Measurements from ENCODE around the gene CPNE8.
A peak's percentile ranks its signal among the peaks of the same experiment; 100 is the strongest.
"Not testable (repeated sequence)": the region's sequence is repeated elsewhere in the genome, so short reads cannot be mapped to it uniquely, and the experiment has no call there.

CPNE8 gene

GRCh38 chr12:38823314-38823713 is 82.1 kb downstream of the CPNE8 start:
- no peak for DNase-seq

- no peak for DNase-seq
Observed at GRCh38 chr12:38817942-38818341, 87.4 kb downstream of the CPNE8 start.

GRCh38 chr12:38813923-38814322 is 91.5 kb downstream of the CPNE8 start:
- DNase-seq: no peak

- DNase-seq: no peak
Observed at GRCh38 chr12:38811814-38812356, 93.5 kb downstream of the CPNE8 start.

GRCh38 chr12:38809832-38810231 is 95.6 kb downstream of the CPNE8 start:
- DNase-seq: peak in 1 of 2 donors; percentile 35

- no peak for DNase-seq
Observed at GRCh38 chr12:38788106-38788505, 117.3 kb downstream of the CPNE8 start.

- DNase-seq: peak in 1 of 2 donors; percentile 18
Observed at GRCh38 chr12:38785381-38785780, 120.0 kb downstream of the CPNE8 start.

GRCh38 chr12:38783304-38783703 is 122.1 kb downstream of the CPNE8 start:
- DNase-seq: no peak

GRCh38 chr12:38782359-38782758 is 123.0 kb downstream of the CPNE8 start:
- peak; percentile 13 to 28 for DNase-seq

GRCh38 chr12:38776647-38777046 is 128.7 kb downstream of the CPNE8 start:
- DNase-seq: peak; percentile 49 to 54

- peak in 1 of 2 donors; percentile 42 for DNase-seq
Observed at GRCh38 chr12:38775457-38775856, 129.9 kb downstream of the CPNE8 start.

GRCh38 chr12:38772437-38772836 is 133.0 kb downstream of the CPNE8 start:
- DNase-seq: peak; percentile 28 to 30

GRCh38 chr12:38771871-38772270 is 133.5 kb downstream of the CPNE8 start:
- peak; percentile 21 to 27 for DNase-seq

- peak in 1 of 2 donors; percentile 24 for DNase-seq
Observed at GRCh38 chr12:38761636-38762342, 143.6 kb downstream of the CPNE8 start.

GRCh38 chr12:38761111-38761510 is 144.3 kb downstream of the CPNE8 start:
- DNase-seq: no peak

- DNase-seq: peak in 1 of 2 donors; percentile 7
Observed at GRCh38 chr12:38759621-38760020, 145.8 kb downstream of the CPNE8 start.

GRCh38 chr12:38746744-38747143 is 158.6 kb downstream of the CPNE8 start:
- no peak for DNase-seq

- no peak for DNase-seq
Observed at GRCh38 chr12:38745601-38746000, 159.8 kb downstream of the CPNE8 start.

GRCh38 chr12:38744041-38744440 is 161.3 kb downstream of the CPNE8 start:
- DNase-seq: no peak

- DNase-seq: not testable (repeated sequence)
Observed at GRCh38 chr12:38742496-38742895, 162.9 kb downstream of the CPNE8 start.

- no peak for DNase-seq
Observed at GRCh38 chr12:38736821-38737220, 168.6 kb downstream of the CPNE8 start.

- no peak for DNase-seq
Observed at GRCh38 chr12:38732761-38733160, 172.6 kb downstream of the CPNE8 start.

- no peak for DNase-seq
Observed at GRCh38 chr12:38728894-38729293, 176.5 kb downstream of the CPNE8 start.

- DNase-seq: no peak
Observed at GRCh38 chr12:38721611-38722252, 183.7 kb downstream of the CPNE8 start.

All from inflammatory macrophage treated with lipopolysaccharide for 1 hour (primary cell).